Mammary epithelial cell (primary cell): ENCODE measurements around the gene SHB.

Source experiments
- CTCF ChIP-seq, 2 donors: IDR thresholded peaks in 1 of 2; conservative IDR thresholded peaks in 1 of 2; 2 replicates each; pipeline ENCODE4 v1.5.1; 2011 to 2012; ENCODE audit warnings: inconsistent platforms in 2 of 2, low read length in 2 of 2, mild to moderate bottlenecking in 2 of 2, control low read depth in 1 of 2, low read depth in 1 of 2; ENCODE audit not compliant: insufficient read depth in 1 of 2; ENCODE audit errors: extremely low read depth in 1 of 2
- EZH2 ChIP-seq: IDR thresholded peaks from 2 replicates; pipeline ENCODE4 v1.6.1; 2012; ENCODE audit warnings: low read length, inconsistent platforms, borderline replicate concordance

GRCh38 chr9:38039907-38040682 lies 28.9 kb downstream of the SHB start:
- TF ChIP-seq CTCF (conservative IDR thresholded peaks at IDR 0.05 in 1 of 2, IDR thresholded peaks at IDR 0.05 in 1 of 2; ENCODE audit: extremely low read depth in 1 of 2, insufficient read depth in 1 of 2, low read depth in 1 of 2, low read length in 2 of 2) (no peak), EZH2 (no peak)
